ENCODE results near the gene FXN. TPM values are rescaled to one million over a fixed set of nuclear protein-coding genes. Genes with fewer than 3 reads are reported as not detected.
A peak's percentile ranks its signal among the peaks of the same experiment; 100 is the strongest.

The FXN gene
- total RNA-seq, 2 experiments from 2014 or later: 21.0 to 21.8 TPM

- Mint-ChIP-seq H3K4me3 (no peak overlapping the region), H3K4me1 (ENCODE audit: low read depth) (peaks cover 38% of the 10 kb centered on the region), H3K36me3 (ENCODE audit: low read depth) (no peaks in the 10 kb centered on the region), H3K9me3 (peaks cover 6% of the 10 kb centered on the region), H3K27me3 (no peaks in the 10 kb centered on the region), H3K27ac (no peak overlapping the region)
- DNase-seq (no peak), ATAC-seq (no peak)
- intact Hi-C loops (cut with micrococcal nuclease): loop anchor here (10.0 kb wide), 2 partner anchors 245 to 445 kb away; a partner anchor contains a TSS
- POLR2A ChIA-PET: no interaction called here
- TF ChIP-seq CTCF (IDR thresholded peaks at IDR 0.05): no peak
- CTCF ChIA-PET: interaction anchor here (1.8 kb wide), 1 partner anchor 9 kb away, joined by 4 read pairs; no protein-coding TSS in a partner anchor
These were observed 6.0 kb upstream of the FXN start for GRCh38 chr9:69029535-69029934.

GRCh38 chr9:69030851-69031645 is 4.5 kb upstream of the FXN start:
- ChIA-PET POLR2A (no interaction called here), CTCF (interaction anchor here (1.2 to 1.9 kb wide), 3 partner anchors 11 to 162 kb away, joined by 3 to 4 read pairs (median 4); no protein-coding TSS in a partner anchor)
- ATAC-seq (no peak), DNase-seq (no peak)
- Mint-ChIP-seq H3K27ac (no peak overlapping the region), H3K27me3 (no peaks in the 10 kb centered on the region), H3K4me3 (no peak overlapping the region), H3K36me3 (ENCODE audit: low read depth) (no peaks in the 10 kb centered on the region), H3K9me3 (peaks cover 6% of the 10 kb centered on the region), H3K4me1 (ENCODE audit: low read depth) (peaks cover 40% of the 10 kb centered on the region)
- no peak for TF ChIP-seq CTCF (IDR thresholded peaks at IDR 0.05)
- intact Hi-C loops (cut with micrococcal nuclease): no loop called here

- no peak overlapping the region for H3K4me3 Mint-ChIP-seq
- peaks cover 37% of the 10 kb centered on the region for H3K4me1 Mint-ChIP-seq (ENCODE audit: low read depth)
- no peaks in the 10 kb centered on the region for H3K27me3 Mint-ChIP-seq
- no peak for ATAC-seq
- CTCF ChIA-PET: interaction anchor here (1.5 to 2.3 kb wide), 2 partner anchors 35 to 57 kb away, joined by 3 to 7 read pairs; no protein-coding TSS in a partner anchor
- peaks cover 6% of the 10 kb centered on the region for H3K9me3 Mint-ChIP-seq
- no peak for DNase-seq
- TF ChIP-seq CTCF (IDR thresholded peaks at IDR 0.05): no peak
- peaks cover 3% of the 10 kb centered on the region for H3K36me3 Mint-ChIP-seq (ENCODE audit: low read depth)
- intact Hi-C loops (cut with micrococcal nuclease): no loop called here
- POLR2A ChIA-PET: no interaction called here
- H3K27ac Mint-ChIP-seq: no peak overlapping the region
These were observed 1.5 kb upstream of the FXN start for GRCh38 chr9:69034071-69034470.

- CTCF ChIA-PET: interaction anchor here (0.7 to 2.3 kb wide), 24 partner anchors 10 to 1304 kb away, joined by 3 to 14 read pairs (median 4); no protein-coding TSS in a partner anchor
- intact Hi-C loops (cut with micrococcal nuclease): loop anchor here (5.0 kb wide), 1 partner anchor 156 kb away; no protein-coding TSS in a partner anchor
- POLR2A ChIA-PET: interaction anchor here (0.6 to 1.4 kb wide), 3 partner anchors 8 to 215 kb away, joined by 3 to 7 read pairs (median 4); no protein-coding TSS in a partner anchor
- peak; percentile 34 for ATAC-seq
- Mint-ChIP-seq H3K4me1 (ENCODE audit: low read depth) (peaks cover 18% of the 10 kb centered on the region), H3K27ac (peak overlapping the region; percentile 93), H3K27me3 (no peaks in the 10 kb centered on the region), H3K9me3 (no peaks in the 10 kb centered on the region), H3K4me3 (peak overlapping the region; percentile 95), H3K36me3 (ENCODE audit: low read depth) (peaks cover 8% of the 10 kb centered on the region)
- DNase-seq: peak; percentile 43
- TF ChIP-seq CTCF (IDR thresholded peaks at IDR 0.05): no peak
These were observed 757 bp downstream of the FXN start for GRCh38 chr9:69036309-69036708.

GRCh38 chr9:69036799-69037198 is 1.2 kb downstream of the FXN start:
- POLR2A ChIA-PET: interaction anchor here (0.6 kb wide), 1 partner anchor 216 kb away, joined by 3 read pairs; no protein-coding TSS in a partner anchor
- DNase-seq (no peak), ATAC-seq (no peak)
- intact Hi-C loops (cut with micrococcal nuclease): loop anchor here (5.0 kb wide), 1 partner anchor 156 kb away; no protein-coding TSS in a partner anchor
- Mint-ChIP-seq H3K4me3 (peak overlapping the region; percentile 95), H3K36me3 (ENCODE audit: low read depth) (peaks cover 8% of the 10 kb centered on the region), H3K27ac (peak overlapping the region; percentile 93), H3K9me3 (no peaks in the 10 kb centered on the region), H3K4me1 (ENCODE audit: low read depth) (peaks cover 16% of the 10 kb centered on the region), H3K27me3 (no peaks in the 10 kb centered on the region)
- CTCF ChIA-PET: interaction anchor here (1.0 to 2.2 kb wide), 9 partner anchors 9 to 341 kb away, joined by 3 to 14 read pairs (median 7); no protein-coding TSS in a partner anchor
- TF ChIP-seq CTCF (IDR thresholded peaks at IDR 0.05): no peak

All from activated CD8-positive, alpha-beta T cell treated with anti-CD3 and anti-CD28 coated beads for 36 hours (primary cell).